Activated CD8-positive, alpha-beta memory T cell treated with anti-CD3 and anti-CD28 coated beads, Interleukin-2, amount 50 U/mL, for 24 hours (primary cell): Measurements from ENCODE around the gene HMMR.

Experiments
- DNase-seq: peaks from one replicate; pipeline ENCODE4 v3.0.0-alpha.2; 2020; ENCODE audit errors: extremely low read depth

HMMR gene

DNA sequence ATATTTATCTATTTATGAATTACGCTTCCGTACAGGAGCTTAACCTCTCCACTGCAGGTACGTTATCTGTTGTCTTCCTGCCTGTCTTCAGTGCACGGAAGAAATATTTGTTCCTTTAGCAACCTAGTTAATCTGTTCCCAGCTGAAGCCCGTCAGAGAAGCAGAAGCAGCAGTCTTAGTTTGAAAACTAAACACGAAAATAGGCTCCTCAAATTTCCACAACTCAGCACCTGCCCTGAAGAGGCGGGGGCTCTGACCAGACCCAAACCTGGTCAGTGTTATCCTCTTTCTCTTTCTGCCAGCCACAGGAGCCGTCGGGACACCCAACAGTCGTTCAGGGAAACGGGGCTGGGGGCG is 992 bp upstream of the HMMR start:
- DNase-seq = no peak

GRCh38 chr5:163459819-163460561 is 442 bp upstream of the HMMR start, which contains the start of gene NUDCD2:
NUDCD2 (minus strand) TSS chr5:163460102; CDS start chr5:163460050, 52 bp downstream.
- DNase-seq = peak; percentile 89

DNA sequence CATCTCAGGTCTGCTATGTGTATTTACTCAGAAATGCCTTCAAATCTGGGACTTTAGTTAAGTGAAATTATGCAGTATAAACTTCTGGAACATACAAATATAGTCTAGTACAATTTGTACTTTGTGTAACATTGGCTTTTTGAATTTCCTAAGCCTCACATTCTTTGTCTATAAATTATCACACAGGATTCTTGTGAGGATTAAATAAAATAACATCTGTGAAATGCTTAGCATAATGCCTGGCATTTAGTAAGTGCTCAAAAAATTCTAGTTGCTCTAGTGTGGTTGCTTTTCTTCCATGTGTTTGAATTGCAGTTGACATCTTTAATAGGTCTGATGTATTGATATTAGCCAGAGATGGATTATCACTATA is 2.6 kb downstream of the HMMR start:
- no peak for DNase-seq

DNA sequence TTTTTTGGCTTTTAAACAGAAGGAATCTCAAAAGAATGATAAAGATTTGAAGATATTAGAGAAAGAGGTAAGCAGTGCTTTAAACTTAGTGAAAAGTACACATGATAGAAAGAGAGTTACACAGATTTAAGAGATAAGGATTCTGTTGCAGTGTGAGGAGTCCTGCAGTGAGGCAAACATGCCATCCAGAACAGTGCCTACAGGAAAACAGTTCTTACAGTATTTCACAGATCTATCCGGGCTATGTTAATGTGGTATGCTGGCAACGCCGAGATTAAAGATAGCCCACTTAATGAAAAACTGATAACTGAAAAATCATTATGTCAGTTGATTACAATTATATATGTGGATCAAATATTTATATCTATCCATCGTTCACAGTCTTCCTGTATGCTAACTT is 7.2 kb downstream of the HMMR start:
- no peak for DNase-seq

- no peak for DNase-seq
Measured at GRCh38 chr5:163473635-163474243, 13.3 kb downstream of the HMMR start.

GRCh38 chr5:163475411-163475810 is 15.0 kb downstream of the HMMR start:
- DNase-seq = no peak

DNA sequence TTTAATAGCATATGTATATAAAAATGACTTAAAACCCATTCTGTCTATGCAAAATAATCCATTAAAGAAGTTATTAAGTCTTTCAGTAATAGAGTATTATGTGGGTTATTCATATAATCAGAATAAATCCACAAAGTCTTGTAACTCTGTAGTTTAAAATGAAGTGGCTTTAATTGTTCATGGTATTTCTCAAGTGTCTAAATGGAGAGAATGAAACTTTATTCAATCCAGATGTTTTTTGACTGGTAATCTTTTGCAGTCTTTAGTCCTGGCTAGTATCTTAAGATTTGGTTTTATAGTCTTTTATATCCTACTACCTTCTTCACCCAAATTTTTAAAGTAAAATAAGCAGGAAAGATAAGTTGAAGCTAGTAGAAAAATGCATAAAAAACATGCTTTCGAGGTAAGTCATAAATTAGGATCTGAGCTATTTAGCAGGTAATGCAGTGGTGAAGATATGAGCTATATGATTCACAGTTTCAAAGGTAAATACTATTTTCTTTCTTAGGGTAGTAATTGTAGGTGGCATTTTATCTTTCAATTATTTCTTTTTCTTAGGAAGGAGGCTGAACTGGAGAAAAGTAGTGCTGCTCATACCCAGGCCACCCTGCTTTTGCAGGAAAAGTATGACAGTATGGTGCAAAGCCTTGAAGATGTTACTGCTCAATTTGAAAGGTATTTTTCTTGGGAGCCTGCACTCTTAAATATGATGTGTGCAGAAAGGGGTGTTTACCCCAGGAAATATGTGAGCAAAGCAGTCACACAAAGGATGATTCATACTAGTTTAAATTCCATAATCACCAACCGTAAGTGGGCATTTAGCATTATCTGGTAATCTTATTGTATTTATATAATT is 17.9 kb downstream of the HMMR start:
- no peak for DNase-seq

- no peak for DNase-seq
Measured at GRCh38 chr5:163478982-163479271, 18.5 kb downstream of the HMMR start.

- no peak for DNase-seq
Measured at GRCh38 chr5:163489055-163489744, 28.8 kb downstream of the HMMR start.

DNA sequence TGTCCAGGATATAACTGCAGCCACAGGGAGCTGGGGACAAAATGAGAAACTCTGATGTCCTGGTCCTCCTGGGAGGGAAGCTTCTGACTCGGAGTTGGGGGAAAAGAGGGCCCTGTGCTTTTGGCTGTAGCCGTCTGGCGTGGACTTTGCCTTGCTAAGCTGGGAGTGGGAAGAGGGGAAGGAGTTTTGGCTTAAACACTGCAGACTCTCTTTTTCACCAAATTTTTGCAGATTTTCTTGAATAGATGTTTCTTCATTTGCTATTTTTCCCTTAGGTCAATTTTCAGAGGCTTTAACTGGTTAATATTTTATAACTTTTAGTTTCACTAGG is 29.3 kb downstream of the HMMR start:
- DNase-seq = no peak

DNA sequence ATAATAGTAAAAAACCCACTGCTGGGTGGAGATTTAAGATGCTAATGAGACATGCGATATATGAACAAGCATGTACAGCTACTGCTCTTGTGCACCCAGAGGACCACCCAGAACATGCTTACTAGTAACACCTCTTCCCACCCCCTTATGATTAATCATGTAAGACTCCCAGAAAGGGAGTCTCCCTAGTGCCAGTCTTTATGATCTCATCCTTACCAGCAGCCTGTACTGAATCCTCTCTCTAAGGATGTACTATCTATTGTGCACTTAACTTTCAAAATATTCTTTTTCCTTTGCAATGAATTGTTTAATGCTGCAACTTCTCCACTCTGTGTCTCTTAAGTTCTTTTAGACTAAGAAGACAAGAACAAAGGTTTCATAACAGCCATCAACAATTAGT is 35.9 kb downstream of the HMMR start:
- DNase-seq = no peak

- no peak for DNase-seq
Measured at GRCh38 chr5:163497315-163497714, 36.9 kb downstream of the HMMR start.

- DNase-seq = no peak
Measured at GRCh38 chr5:163498886-163499285, 38.5 kb downstream of the HMMR start.

DNA sequence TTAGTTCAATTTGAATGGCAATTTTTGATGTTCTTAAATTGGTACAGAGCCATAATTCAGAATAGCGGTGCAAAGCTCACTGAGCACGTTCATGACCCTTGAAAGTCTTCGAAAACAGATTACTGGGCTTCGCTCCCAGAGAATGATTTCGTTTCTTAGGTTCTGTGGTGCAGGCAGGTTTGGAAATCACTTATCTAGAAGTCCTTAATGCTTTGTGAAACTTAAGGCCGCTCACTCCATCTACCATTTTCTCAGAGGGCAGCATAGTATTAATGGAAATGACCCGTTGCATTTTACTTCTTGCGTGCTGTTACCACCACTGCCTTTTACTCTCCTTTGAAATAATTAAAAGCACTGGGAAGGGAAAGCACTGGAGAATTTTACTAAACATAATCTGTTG is 42.1 kb downstream of the HMMR start:
- DNase-seq = no peak

GRCh38 chr5:163503106-163504078 is 43.0 kb downstream of the HMMR start:
- DNase-seq = no peak

GRCh38 chr5:163504079-163504931 is 43.9 kb downstream of the HMMR start:
- DNase-seq = peak; percentile 24

- DNase-seq = no peak
Measured at GRCh38 chr5:163505049-163505367, 44.6 kb downstream of the HMMR start.

GRCh38 chr5:163505368-163506094 is 45.1 kb downstream of the HMMR start, which contains the start of gene MAT2B:
MAT2B (plus strand) TSS chr5:163505619; CDS start chr5:163505687, 68 bp downstream.
- peak; percentile 87 for DNase-seq

- no peak for DNase-seq
Measured at GRCh38 chr5:163506095-163506457, 45.6 kb downstream of the HMMR start.

DNA sequence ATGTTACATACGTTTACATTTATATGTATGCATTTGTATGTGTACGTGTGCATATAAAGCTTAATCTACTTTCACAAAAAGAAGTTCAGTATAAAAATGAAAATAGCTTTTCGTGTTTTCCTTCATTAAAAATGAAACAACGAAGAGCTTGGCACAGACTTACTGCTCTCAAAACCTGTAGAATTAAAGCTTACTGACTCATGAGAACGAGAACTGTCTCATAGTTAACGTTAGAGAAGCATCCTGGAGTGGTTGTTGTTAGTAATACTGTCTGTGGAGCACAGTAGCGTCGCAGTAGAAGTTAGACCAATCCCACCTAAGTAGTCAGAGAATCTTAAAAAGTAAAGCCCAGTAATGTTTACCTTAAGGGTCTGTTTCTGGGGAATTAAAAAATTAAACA is 46.3 kb downstream of the HMMR start:
- no peak for DNase-seq
